Activated T-helper 1 cell treated with anti-CD3 and anti-CD28 coated beads, Interleukin-12 subunit alpha, Interleukin-12 subunit beta, Interleukin-2, Interleukin-4 antibody, amounts not matched to agents 30 ng/mL and 10 ng/mL and 1 ng/mL, durations not matched to agents 14 hours and 24 hours and 36 hours (primary cell): ENCODE data around the gene PEAK3. TPM values are rescaled to one million over a fixed set of nuclear protein-coding genes. Genes with fewer than 3 reads are reported as not detected.

Source experiments
- DNase-seq: peaks from one replicate; pipeline ENCODE4 v3.0.0; 2021; ENCODE audit warnings: low spot score
- H3K27ac Mint-ChIP-seq: one replicate; pipeline ENCODE4 v1.8.0; 2021; ENCODE audit warnings: mild to moderate bottlenecking, mixed read lengths
- H3K27me3 Mint-ChIP-seq: one replicate; pipeline ENCODE4 v1.8.0; 2022; ENCODE audit warnings: mild to moderate bottlenecking, moderate library complexity, mixed read lengths; ENCODE audit not compliant: insufficient read depth
- H3K36me3 Mint-ChIP-seq: one replicate; pipeline ENCODE4 v1.8.0; 2021; ENCODE audit warnings: low read depth, mixed read lengths
- H3K4me1 Mint-ChIP-seq: one replicate; pipeline ENCODE4 v1.8.0; 2021; ENCODE audit warnings: low read depth, mixed read lengths
- H3K4me3 Mint-ChIP-seq: one replicate; pipeline ENCODE4 v1.8.0; 2021; ENCODE audit warnings: mild to moderate bottlenecking, moderate library complexity, mixed read lengths
- H3K9me3 Mint-ChIP-seq: one replicate; pipeline ENCODE4 v1.8.0; 2021; ENCODE audit warnings: mixed read lengths
- intact Hi-C: fragments of 100-400 bp; cut with micrococcal nuclease; formaldehyde crosslinking; loops from one replicate; pipeline ENCODE4 v1.15.1; 2024
- total RNA-seq: library from RNA; stranded (reverse); gene quantifications from 2 replicates; pipeline ENCODE4 v1.2.3, GENCODE V29; 2022

The PEAK3 gene
- total RNA-seq, 1 donor from 2014 or later = 0.16 TPM

DNA sequence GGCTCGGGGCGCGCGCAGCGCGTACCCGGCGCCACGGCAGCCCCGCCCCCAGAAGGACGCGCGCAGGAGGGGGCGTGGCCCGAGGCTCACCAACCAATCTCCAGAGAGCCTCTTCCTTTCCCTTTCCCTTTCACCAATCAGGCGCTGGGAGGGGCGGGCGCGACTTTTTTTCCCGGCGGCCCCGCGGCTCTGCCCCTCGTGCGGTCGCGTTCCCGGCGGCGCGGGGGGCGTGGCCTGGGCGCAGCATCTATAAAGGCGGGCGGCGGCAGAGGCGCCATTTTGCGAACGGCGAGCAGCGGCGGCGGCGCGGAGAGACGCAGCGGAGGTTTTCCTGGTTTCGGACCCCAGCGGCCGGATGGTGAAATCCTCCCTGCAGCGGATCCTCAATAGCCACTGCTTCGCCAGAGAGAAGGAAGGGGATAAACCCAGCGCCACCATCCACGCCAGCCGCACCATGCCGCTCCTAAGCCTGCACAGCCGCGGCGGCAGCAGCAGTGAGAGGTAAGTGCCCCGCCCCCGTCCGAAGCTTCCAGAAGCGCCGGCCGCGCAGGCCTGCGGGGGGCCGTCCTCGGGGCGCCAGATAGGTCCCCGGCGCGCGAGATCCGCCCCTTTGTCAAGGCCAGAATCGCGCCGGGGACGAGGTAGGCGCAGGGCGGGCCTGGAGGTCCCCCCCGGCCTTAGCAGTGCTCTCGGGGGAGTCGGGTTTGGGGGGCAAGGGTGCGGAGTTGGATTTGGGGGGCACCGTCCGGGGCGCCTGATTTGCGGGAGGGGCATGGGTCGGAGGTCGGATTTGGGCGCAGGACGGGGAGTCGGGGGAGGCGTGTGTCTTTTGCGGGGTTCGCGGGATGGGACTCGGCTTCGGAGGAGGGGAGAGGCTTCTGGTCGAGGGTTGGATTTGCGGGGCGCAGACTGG, 12.5 kb downstream of the PEAK3 start:
- Mint-ChIP-seq H3K36me3 (peaks cover 22% of the 10 kb centered on the region), H3K27me3 (peaks cover 5% of the 10 kb centered on the region), H3K27ac (peak overlapping the region; percentile 88), H3K4me1 (peaks cover 24% of the 10 kb centered on the region), H3K9me3 (no peaks in the 10 kb centered on the region), H3K4me3 (peak overlapping the region; percentile 91)
- intact Hi-C loops = loop anchor here (1.0 to 10.0 kb wide), 6 partner anchors 11 to 345 kb away; partner anchors contain the start of genes AP3D1, IZUMO4, LSM7 and MOB3A
- peak; percentile 99 for DNase-seq

DNA sequence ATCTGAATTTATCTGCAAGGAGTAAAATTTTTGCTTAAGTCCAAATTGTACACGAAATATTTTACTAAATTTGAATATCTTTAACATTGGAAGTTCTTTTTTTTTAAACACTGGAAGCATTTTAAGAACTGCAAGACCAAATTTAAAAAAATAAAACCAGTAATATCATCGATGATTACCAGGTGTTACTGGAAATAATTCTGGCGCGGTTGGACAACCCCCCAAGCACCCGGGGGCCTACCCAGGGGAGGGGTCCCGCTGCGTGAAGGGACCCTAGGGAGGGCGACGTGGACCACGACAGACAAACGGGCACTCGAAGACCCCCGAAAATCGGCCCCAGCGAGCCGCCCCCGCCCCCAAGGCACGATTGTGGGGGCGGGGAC, 13.1 kb downstream of the PEAK3 start:
- Mint-ChIP-seq H3K27me3 (peaks cover 5% of the 10 kb centered on the region), H3K36me3 (peaks cover 16% of the 10 kb centered on the region), H3K27ac (peak overlapping the region; percentile 34), H3K9me3 (no peaks in the 10 kb centered on the region), H3K4me3 (peak overlapping the region; percentile 91), H3K4me1 (peaks cover 18% of the 10 kb centered on the region)
- intact Hi-C loops = loop anchor here (1.0 to 2.0 kb wide), 4 partner anchors 11 to 118 kb away; partner anchors contain the start of genes AP3D1, LSM7, PLEKHJ1 and SF3A2
- no peak for DNase-seq

DNA sequence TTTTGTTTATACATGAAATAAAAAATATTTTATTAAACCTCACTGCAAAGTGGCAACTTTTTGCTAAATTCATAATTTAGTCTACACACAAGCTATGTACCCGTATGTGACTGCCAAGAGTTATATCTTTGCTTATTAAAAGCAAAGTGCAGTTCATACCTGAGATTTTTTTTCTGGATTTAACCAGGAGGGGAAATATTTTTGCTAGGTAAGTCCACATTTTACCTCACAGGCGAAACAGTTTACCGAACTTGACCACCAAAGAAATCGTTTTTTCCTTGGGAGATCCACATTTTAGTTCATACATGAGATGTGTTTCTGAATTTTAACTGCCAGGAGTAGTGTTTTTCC, 13.5 kb downstream of the PEAK3 start:
- no peak for DNase-seq
- Mint-ChIP-seq H3K27me3 (peaks cover 5% of the 10 kb centered on the region), H3K4me3 (peak overlapping the region; percentile 91), H3K36me3 (peaks cover 13% of the 10 kb centered on the region), H3K9me3 (no peaks in the 10 kb centered on the region), H3K4me1 (peaks cover 14% of the 10 kb centered on the region), H3K27ac (peak overlapping the region; percentile 23)
- intact Hi-C loops = loop anchor here (2.0 kb wide), 2 partner anchors 60 to 118 kb away; partner anchors contain the start of genes AP3D1, LSM7 and SPPL2B

DNA sequence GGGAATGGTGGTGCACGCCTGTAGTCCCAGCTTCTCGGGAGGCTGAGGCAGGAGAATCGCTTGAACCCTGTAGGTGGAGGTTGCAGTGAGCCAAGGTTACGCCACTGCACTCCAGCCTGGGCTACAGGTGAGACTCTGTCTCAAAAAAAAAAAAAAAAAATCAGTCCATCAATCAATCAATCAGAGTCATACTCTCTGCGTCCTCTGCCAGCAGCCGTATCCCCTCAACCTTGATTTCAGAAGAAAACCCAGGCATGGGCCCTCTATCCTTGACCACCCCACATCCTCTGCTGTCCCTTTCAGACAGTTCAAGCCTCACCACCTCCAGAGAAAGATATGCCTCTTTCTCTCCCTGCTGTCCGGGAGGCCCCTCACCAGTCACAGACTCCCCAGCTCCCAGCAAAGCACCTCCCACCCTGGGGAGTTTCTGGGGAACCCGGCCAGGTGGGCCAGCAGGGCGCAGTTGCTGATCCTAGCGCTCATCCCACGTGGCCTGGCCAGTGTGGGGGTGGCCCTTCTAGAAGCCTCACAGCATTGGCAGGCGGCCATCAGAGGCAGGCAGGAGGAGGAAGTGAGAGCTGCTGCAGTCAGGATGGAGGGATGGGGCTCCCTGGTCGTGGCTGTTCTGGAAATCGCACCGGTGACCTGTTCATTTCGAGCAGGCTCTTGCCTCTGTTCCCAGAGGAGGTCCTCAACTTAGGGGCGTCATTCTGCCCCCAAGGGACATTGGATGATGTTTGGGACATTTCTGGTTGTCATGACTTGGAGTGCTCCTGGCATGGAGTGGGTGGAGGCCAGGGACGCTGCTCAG, 15.6 kb downstream of the PEAK3 start:
- Mint-ChIP-seq H3K27me3 (peaks cover 4% of the 10 kb centered on the region), H3K27ac (peak overlapping the region; percentile 10), H3K4me3 (peak overlapping the region; percentile 45), H3K4me1 (peaks cover 4% of the 10 kb centered on the region), H3K36me3 (peaks cover 2% of the 10 kb centered on the region), H3K9me3 (no peaks in the 10 kb centered on the region)
- DNase-seq = no peak
- intact Hi-C loops = no loop called here

DNA sequence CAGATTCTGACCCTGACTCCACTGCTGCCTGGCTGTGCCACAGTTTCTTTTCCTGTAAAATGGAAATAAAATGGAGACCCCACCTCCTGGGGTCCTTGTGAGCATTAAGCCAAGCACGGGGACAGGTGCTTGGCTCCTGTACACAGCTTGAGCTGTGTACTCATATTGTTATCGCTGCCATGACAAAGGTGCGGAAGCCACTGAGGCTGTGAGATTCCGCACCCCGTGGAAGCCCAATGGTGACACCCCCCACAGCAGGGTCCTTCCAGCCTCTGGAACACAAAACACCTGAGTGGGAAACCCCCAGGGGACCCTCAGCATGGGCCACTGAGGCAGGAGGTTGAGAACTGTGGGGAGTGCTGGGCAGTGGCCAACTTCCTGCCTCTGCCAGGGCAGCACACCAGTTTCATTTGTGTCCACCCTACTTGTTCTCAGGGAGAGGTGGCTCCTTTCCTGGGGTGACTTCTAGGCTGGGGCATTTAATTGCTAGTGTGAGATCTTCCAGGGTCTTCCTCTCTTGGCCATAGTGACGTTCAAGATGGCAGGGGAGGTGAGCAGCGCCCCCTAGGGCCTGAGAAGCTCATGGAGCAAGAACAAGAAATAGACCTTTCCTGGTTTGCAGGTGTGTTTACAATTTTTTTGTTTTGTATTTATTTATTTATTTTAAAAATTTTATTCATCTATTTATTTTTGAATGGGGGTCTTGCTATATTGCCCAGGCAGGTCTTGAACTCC, 20.4 kb downstream of the PEAK3 start:
- Mint-ChIP-seq H3K27ac (no peak overlapping the region), H3K4me3 (no peak overlapping the region), H3K27me3 (no peaks in the 10 kb centered on the region), H3K4me1 (peaks cover 20% of the 10 kb centered on the region), H3K9me3 (no peaks in the 10 kb centered on the region), H3K36me3 (no peaks in the 10 kb centered on the region)
- intact Hi-C loops = no loop called here
- no peak for DNase-seq

DNA sequence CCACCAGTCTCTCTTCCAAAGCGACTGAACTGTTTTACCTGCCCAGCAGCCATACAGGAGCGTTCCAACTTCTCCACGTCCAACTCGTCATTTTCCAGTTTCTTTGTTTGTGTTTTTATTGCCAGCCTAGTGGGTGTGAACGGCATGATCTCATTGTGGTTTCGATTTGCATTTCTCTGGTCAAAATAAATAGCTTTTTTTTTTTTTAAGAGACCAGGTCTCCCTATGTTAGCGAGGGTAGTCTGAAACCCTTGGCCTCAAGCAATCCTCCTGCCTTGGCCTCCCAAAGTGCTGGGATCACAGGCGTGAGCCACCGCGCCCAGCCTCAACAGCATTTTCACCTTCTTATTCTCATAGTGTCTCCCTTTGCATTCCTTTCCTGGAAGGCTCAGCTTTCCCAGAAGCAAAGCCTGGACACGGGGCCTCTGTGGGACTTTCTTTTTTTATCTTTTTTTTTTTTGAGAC, 21.6 kb downstream of the PEAK3 start:
- intact Hi-C loops = no loop called here
- peak overlapping the region; percentile 18 for H3K27ac Mint-ChIP-seq

DNA sequence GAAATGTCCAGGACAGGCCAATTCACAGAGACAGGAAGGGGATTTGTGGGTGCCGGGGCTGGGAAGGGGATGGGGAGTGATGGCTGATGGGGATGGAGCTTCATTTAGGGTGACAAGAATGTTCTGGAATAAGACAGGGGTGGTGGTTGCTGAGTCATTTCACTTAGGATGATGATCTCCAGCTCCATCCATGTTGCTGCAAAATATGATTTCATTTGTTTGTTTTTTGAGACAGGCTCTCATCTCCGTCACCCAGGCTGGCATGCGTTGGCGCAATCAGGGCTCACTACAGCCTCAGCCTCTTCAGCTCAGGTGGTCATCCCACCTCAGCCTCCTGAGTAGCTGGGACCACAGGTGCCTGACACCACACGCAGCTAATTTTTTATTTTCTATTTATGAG, 22.6 kb downstream of the PEAK3 start:
- peak overlapping the region; percentile 58 for H3K27ac Mint-ChIP-seq
- intact Hi-C loops = no loop called here
- H3K4me3 Mint-ChIP-seq = peak overlapping the region; percentile 15
- H3K36me3 Mint-ChIP-seq = no peaks in the 10 kb centered on the region
- DNase-seq = no peak
- no peaks in the 10 kb centered on the region for H3K27me3 Mint-ChIP-seq
- H3K4me1 Mint-ChIP-seq = peaks cover 20% of the 10 kb centered on the region
- no peaks in the 10 kb centered on the region for H3K9me3 Mint-ChIP-seq

More for the DNA sequence above, 21.6 kb downstream of the PEAK3 start:
- DNase-seq = no peak
- Mint-ChIP-seq H3K27me3 (no peaks in the 10 kb centered on the region), H3K4me1 (peaks cover 20% of the 10 kb centered on the region), H3K4me3 (peak overlapping the region; percentile 21), H3K9me3 (no peaks in the 10 kb centered on the region), H3K36me3 (no peaks in the 10 kb centered on the region)

DNA sequence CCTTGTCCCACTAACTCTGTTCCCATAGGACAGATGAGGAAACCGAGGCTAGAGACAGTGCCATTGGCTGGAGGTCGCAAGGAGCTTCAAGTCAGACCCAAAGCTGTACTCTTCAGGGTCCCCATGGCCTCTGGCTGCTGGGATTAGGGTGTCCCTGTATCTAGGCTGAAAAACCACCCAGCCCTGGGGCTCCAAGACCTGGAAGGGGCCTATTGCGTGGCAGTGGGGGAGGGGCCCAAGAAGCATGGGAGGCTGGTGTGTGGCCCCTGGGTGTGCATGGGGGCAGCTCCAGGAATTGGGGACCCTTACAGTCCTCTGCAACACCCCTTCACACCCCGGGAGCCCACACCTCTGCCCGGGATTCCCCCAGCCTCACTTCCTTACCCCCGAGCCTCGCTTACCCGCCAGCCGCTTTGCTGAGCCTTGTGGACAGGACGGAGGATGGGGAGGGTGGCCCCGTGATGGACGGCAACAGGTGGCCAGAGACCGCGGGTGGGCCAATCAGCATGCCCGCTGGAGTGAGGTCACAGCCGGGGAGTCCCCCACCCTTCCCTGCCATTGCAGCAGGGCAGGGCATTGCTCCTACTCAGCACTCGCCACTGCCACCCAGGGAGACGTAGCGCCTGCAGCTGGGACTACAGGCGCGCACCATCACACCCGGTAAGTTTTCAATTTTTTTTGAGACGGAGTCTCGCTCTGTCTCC, 25.8 kb downstream of the PEAK3 start, which contains the start of gene JSRP1:
Gene JSRP1 (minus strand): TSS at position 436 of the 704 bp plus-strand sequence. CDS start 1,103 bp downstream, outside the sequence.
- H3K27me3 Mint-ChIP-seq = peaks cover 6% of the 10 kb centered on the region

DNA sequence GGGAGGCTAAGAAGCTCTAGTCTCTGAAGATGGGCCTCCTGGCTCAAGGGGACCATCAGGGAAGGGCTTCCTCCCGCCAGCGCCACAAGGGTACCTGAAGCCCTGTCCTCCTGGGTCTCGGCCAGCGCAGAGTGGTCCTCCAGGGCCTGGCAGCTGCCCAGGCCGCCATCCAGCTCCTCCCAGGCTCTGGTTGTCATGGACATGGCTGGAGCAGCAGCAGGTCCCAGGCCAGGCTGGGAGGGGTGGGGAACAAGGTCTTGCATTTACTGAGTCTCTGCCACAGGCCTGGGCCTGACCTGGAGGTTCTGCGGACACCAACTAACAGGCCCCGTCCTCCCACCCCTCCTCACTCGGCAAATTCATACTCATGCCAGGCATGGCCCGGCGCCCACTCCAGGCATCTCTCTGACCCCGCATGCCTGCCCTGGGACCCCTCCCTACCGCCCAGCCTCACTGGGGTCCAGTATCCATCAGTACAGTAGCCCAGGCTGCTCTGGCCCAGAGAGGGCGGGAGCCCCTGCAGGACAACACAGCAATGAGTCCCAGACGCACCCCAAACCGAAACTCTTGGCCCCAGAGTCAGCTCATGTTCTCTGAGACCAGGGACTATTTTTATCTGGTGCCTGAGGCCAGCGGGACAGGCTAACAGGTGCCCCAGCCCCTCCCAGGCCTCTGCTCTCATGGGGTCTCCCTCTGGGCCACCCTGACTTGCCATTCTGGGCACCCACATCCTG, 26.7 kb downstream of the PEAK3 start:
- Mint-ChIP-seq H3K4me1 (peaks cover 17% of the 10 kb centered on the region), H3K27me3 (peaks cover 7% of the 10 kb centered on the region), H3K4me3 (no peak overlapping the region), H3K27ac (no peak overlapping the region), H3K9me3 (no peaks in the 10 kb centered on the region), H3K36me3 (no peaks in the 10 kb centered on the region)
- no peak for DNase-seq
- intact Hi-C loops = no loop called here

More for the DNA sequence above, 25.8 kb downstream of the PEAK3 start, which contains the start of gene JSRP1:
- Mint-ChIP-seq H3K36me3 (no peaks in the 10 kb centered on the region), H3K27ac (peak within 1 kb of the TSS; percentile 80), H3K4me3 (no peak within 1 kb of the TSS), H3K9me3 (no peaks in the 10 kb centered on the region), H3K4me1 (peaks cover 20% of the 10 kb centered on the region)
- intact Hi-C loops = no loop called here
- no peak for DNase-seq

DNA sequence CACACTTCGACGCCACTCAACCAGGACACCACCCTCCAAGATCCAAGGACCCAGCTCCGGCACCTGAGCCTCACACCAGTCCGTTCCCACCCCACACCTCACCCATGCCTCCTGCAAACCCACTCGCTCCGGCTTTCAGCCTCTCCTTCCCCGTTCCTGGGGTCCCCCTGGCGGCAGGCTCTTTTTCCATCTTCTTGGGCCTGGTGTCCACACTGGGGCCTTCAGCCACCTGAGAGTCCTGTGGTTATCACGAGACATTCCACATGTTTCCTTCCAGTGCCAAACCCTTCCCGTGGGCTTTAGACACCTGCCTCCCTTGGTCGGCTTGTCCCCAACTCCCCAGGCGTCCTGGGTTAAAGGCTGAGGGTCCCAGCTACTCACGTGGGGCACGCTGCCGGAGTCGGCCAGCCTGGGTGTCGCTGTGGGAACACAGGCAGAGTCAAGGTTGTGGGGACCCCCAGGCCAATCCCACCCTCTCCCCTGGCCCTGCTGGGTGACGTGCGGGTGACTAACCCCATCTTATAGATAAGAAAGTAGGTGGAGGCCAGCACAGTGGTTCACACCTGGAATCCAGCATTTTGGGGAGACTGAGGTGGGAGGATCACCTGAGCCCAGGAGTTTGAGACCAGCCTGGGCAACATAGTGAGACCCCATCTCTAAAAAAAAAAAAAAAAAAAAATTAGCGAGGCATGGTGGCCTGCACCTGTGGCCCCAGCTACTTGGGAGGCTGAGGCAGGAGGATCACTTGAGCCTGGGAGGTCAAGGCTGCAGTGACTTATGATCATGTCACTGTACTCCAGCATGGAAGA, 27.7 kb downstream of the PEAK3 start:
- DNase-seq = no peak
- H3K36me3 Mint-ChIP-seq = no peaks in the 10 kb centered on the region
- peaks cover 11% of the 10 kb centered on the region for H3K4me1 Mint-ChIP-seq
- intact Hi-C loops = no loop called here
- H3K27ac Mint-ChIP-seq = no peak overlapping the region
- H3K4me3 Mint-ChIP-seq = no peak overlapping the region
- H3K27me3 Mint-ChIP-seq = peaks cover 10% of the 10 kb centered on the region
- no peaks in the 10 kb centered on the region for H3K9me3 Mint-ChIP-seq
